Ovary (tissue), 3 donors: ENCODE results near the gene LTB.

Experiments used
- CTCF ChIP-seq, 3 donors: fragments of 450-650 bp in 2 of 3; fragments of 200-600 bp in 1 of 3; IDR thresholded peaks; one replicate each; pipeline versions ENCODE4 v1.5.1 to v1.8.0; 2016 to 2022; ENCODE audit warnings: antibody characterized with exemption in 3 of 3, mild to moderate bottlenecking in 1 of 3
- EP300 ChIP-seq: sonication (generic); formaldehyde crosslinking; IDR thresholded peaks from one replicate; pipeline ENCODE4 v1.6.1; 2017; ENCODE audit warnings: antibody characterized with exemption
- donor health status: DM: no; HTN: no; CAD: no.

GRCh38 chr6:31610968-31611367 is 28.7 kb upstream of the LTB start:
- no peak for TF ChIP-seq CTCF (IDR thresholded peaks at IDR 0.05)
- no peak for TF ChIP-seq EP300
